Thyroid gland (tissue), 4 donors: Measurements from ENCODE around the gene KCNIP4.

ENCODE experiments used
- POLR2A ChIP-seq, 2 donors: fragments of 450-650 bp; IDR thresholded peaks; one replicate each; pipeline ENCODE4 v1.6.1; 2017; ENCODE audit warnings: antibody characterized with exemption in 2 of 2, mild to moderate bottlenecking in 2 of 2, moderate library complexity in 1 of 2
- TF ChIP-seq, protein P1 (sequence below), 6 experiments: fragments of 200-600 bp in 3 of 6; fragments of 450-650 bp in 3 of 6; sonication (generic) in 3 of 6; IDR thresholded peaks; one replicate each; pipeline ENCODE4 v1.5.1; 2016 to 2019; ENCODE audit warnings: antibody characterized with exemption in 6 of 6, mild to moderate bottlenecking in 2 of 6, inconsistent platforms in 1 of 6, moderate library complexity in 1 of 6

DNA sequence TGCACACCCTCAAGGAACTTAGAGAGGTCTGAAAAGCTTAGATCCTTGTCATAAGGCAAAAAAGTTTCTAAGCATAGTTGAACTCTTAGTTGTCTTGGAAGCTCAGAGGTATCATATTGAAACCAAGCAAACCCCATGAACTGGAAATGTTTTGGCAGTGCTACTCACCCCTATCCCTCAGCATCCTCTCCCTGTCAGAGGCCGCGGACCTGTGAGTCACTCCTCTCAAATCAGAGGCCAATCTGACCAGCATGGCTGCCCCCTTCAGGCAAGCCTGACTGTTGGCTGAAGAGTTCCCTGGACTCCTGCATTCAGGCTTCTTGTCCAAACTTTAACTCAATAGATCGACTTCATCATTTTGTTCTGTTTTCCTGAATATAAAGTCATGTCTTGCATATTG, 69.4 kb downstream of the KCNIP4 start:
- TF ChIP-seq POLR2A (IDR thresholded peaks at IDR 0.05): no peak
- TF ChIP-seq, protein P1, sequence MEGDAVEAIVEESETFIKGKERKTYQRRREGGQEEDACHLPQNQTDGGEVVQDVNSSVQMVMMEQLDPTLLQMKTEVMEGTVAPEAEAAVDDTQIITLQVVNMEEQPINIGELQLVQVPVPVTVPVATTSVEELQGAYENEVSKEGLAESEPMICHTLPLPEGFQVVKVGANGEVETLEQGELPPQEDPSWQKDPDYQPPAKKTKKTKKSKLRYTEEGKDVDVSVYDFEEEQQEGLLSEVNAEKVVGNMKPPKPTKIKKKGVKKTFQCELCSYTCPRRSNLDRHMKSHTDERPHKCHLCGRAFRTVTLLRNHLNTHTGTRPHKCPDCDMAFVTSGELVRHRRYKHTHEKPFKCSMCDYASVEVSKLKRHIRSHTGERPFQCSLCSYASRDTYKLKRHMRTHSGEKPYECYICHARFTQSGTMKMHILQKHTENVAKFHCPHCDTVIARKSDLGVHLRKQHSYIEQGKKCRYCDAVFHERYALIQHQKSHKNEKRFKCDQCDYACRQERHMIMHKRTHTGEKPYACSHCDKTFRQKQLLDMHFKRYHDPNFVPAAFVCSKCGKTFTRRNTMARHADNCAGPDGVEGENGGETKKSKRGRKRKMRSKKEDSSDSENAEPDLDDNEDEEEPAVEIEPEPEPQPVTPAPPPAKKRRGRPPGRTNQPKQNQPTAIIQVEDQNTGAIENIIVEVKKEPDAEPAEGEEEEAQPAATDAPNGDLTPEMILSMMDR (IDR thresholded peaks at IDR 0.05): no peak
